Sigmoid colon (tissue), 4 donors: Measurements from ENCODE around the gene KRTAP5-3.

ENCODE experiments used
- CTCF ChIP-seq, 4 experiments: fragments of 450-650 bp in 3 of 4; fragments of 200-600 bp in 1 of 4; IDR thresholded peaks; one replicate each; pipeline ENCODE4 v1.5.1; 2016 to 2019; ENCODE audit warnings: antibody characterized with exemption in 4 of 4, mild to moderate bottlenecking in 3 of 4, moderate library complexity in 2 of 4
- EP300 ChIP-seq, 4 donors: sonication (generic); formaldehyde crosslinking; IDR thresholded peaks; one replicate each; pipeline ENCODE4 v1.6.1; 2017; ENCODE audit warnings: antibody characterized with exemption in 4 of 4
- POLR2A ChIP-seq, 2 donors: fragments of 450-650 bp; IDR thresholded peaks; one replicate each; pipeline ENCODE4 v1.6.1; 2016; ENCODE audit warnings: antibody characterized with exemption in 2 of 2, mild to moderate bottlenecking in 2 of 2, moderate library complexity in 2 of 2
- POLR2AphosphoS5 ChIP-seq, 4 donors: sonication (generic); formaldehyde crosslinking; IDR thresholded peaks; one replicate each; pipeline ENCODE4 v1.6.1; 2017; ENCODE audit warnings: antibody characterized with exemption in 4 of 4

GRCh38 chr11:1624621-1625020, 16.4 kb upstream of the KRTAP5-3 start:
- TF ChIP-seq CTCF (IDR thresholded peaks at IDR 0.05) = no peak
- no peak for TF ChIP-seq POLR2A (IDR thresholded peaks at IDR 0.05)
- TF ChIP-seq POLR2AphosphoS5 (IDR thresholded peaks at IDR 0.05) = no peak
- no peak for TF ChIP-seq EP300 (IDR thresholded peaks at IDR 0.05)
